ENCODE data around the gene ANKS1B.
A peak's percentile ranks its signal among the peaks of the same experiment; 100 is the strongest.
"Not testable (repeated sequence)": the region's sequence is repeated elsewhere in the genome, so short reads cannot be mapped to it uniquely, and the experiment has no call there.

The ANKS1B gene

GRCh38 chr12:99686142-99686541 is 298.6 kb downstream of the ANKS1B start:
- no peak for DNase-seq

DNA sequence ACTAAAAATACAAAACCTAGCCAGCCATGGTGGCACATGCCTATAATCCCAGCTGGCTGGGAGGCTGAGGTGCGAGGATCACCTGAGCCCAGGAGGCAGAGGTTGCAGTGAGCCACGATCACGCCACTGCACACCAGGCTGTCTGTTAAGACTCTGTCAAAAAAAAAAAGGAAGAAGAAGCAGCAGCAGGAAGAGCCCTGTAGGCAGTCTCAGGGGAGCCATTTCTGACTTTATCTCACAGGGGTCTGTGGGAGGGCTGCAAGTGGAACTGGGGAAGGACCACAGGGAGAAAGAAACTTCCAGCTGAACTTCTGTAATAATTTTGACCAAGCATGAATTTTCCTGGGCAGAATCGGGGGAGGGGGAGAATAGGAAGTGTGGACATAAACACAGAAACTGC is 304.5 kb downstream of the ANKS1B start:
- DNase-seq: no peak

GRCh38 chr12:99670635-99671034 is 314.1 kb downstream of the ANKS1B start:
- DNase-seq: no peak

GRCh38 chr12:99658671-99659349 is 325.9 kb downstream of the ANKS1B start:
- DNase-seq: no peak

GRCh38 chr12:99649551-99649950 is 335.2 kb downstream of the ANKS1B start:
- no peak for DNase-seq

DNA sequence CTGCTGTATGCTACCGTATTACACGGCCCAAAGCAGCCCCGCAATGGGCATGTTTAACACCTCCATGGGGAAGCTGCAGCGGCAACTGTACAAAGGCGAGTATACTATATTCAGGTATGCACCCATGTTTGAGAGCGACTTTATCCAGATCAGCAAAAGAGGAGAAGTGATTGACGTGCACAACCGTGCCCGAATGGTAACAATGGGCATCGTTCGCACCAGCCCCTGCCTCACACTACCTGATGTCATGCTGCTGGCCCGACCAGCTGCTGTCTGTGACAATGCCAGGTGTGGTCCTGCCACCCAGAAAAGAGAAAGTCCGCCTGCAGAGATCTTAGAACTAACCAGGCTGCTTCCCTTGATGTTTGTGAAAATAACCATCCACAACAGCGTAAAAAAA is 336.6 kb downstream of the ANKS1B start:
- DNase-seq: no peak

DNA sequence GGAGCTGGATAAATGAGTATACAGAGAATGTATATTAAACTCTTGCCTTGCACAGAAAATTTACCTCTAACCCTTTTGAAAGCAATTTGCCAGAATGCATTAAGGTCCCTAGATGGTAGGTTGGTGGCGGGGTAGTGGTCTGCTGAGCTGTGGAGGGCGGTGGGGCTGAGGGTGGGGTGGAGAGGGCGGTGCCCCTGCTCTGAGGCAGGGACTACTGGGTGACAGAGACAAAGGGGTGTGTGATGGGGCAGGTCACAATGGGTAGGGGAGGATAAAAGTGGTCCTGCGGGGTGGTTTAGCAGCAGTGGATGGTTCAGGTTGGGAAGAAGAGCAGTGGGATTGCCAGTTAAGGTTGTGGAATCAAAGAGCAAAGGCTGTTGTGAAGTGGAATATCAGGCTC is 337.3 kb downstream of the ANKS1B start, which contains the start of gene GARIN6:
Gene GARIN6 (plus strand): TSS at position 301 of the 400 bp plus-strand sequence. CDS start 422 bp downstream, outside the sequence.
- DNase-seq: no peak

DNA sequence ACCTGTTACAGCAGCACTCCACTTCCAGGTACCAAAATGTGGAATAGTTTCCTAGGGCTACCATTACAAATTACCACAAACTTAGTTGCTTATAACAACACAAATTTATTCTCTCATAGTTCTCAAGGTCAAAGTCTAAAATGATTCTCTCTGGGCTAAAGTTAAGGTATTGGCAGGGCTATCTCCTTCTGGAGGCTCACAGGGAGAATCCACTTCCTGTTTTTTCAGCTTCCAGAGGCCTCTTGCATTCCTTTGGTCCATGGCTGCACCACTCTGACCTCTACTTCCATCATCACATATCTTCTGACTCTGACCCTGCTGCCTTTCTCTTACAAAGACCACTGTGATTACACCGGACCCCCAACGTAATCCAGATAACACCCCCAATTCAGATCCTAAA is 340.1 kb downstream of the ANKS1B start:
- no peak for DNase-seq

GRCh38 chr12:99627459-99627858 is 357.3 kb downstream of the ANKS1B start:
- no peak for DNase-seq

DNA sequence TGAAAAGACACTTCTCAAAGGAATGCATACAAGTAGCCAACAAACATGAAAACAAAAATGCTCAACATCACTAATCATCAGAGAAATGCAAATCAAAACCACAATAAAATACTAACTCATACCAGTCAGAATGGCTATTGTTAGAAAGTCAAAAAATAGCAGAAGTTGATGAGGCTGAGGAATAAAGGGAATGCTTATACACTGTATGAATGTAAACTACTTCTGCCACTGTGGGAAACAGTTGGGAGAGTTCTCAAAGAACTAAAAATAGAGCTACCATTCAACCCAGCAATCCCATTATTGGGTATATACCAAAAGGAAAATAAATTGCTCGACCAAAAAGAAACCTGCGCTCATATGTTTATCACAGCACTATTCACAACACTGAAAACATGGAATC is 360.1 kb downstream of the ANKS1B start:
- DNase-seq: not testable (repeated sequence)

DNA sequence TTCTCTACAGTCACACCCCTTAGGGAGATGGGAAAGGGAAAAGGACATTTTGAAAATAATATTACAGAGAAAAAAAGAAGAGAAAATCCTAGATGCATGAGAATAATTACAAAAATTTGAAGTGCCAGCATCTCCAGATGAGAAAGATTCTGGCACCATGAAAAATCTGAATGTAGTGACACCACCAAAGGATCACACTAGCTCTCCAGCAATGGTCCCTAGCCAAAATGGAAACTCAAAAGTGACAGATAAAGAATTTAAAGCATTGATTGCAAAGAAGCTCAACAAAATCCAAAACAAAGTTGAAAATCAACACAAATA is 364.6 kb downstream of the ANKS1B start:
- no peak for DNase-seq

- DNase-seq: peak in 1 of 2 experiments; percentile 0
Measured at GRCh38 chr12:99619389-99620158, 365.2 kb downstream of the ANKS1B start.

GRCh38 chr12:99618657-99619056 is 366.1 kb downstream of the ANKS1B start:
- DNase-seq: no peak

- no peak for DNase-seq
Measured at GRCh38 chr12:99611599-99611998, 373.1 kb downstream of the ANKS1B start.

DNA sequence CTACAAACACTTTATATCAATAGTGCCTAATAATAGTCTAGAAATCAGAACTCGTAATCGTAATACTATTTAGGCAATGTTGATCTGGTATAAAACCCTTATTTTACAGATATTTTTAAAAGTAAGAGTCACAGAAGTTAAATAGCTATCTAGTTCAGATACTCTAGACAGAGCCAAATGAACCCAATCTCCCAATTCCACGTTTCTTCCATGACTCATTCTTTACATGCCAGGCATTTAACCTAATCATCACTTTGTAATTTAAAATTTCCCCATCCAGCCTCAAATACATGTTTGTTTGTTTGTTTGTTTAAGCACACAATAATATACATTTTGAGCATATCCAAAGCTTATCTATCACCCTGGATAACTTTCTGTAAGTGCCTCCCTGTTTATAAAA is 373.6 kb downstream of the ANKS1B start:
- no peak for DNase-seq

DNA sequence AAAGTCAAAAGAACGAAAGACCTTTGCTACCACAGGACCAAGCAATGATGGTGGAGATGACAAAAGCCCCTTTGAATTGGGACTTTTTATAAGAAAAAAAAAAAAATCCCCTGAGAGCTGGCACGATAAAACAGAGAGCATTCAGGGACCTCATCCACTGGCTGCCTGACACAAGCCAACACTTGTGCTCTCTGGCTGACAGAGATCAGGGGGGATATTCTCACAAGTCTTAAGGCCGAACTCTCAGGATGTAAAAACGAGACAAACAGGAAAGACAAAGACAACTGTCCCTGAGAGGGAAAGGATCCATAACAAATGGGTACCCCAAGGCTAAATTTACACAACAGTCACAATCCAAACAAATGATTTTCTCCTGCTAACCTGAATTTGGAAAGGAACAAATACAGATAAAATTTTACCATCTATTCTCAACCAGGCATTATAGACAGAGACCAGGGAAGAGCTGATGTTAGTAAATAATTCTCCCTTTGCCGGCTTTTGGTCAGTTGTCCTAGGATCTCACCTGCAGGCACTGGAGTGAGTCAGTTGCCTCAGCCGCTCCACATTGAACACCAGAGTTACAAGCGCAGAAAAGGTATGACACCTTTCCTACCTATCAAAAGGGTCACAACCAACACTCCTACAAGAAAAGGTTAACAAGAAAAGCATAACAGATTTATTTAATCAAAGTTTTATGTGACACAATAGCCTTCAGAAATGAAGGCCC is 375.1 kb downstream of the ANKS1B start:
- DNase-seq: no peak

DNA sequence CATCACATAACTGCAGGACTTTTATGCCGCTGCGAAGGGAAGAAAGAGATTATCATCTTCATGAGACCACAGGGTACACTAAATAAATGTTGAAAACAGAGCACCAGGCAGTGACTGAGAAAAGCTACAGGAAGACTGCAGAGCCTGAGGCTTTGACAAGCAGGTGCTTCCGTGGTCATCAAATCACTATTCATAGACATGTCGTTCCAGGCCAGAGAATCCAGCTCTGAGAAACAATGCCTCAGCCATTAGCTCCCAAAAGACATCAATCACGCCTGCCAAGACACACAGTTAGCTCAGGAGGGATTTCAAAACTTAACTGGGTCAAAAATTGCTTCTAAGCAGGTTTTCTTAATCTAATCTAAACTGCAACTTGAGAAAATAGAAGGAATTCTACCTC is 384.3 kb downstream of the ANKS1B start:
- no peak for DNase-seq

- DNase-seq: no peak
Measured at GRCh38 chr12:99598785-99599184, 386.0 kb downstream of the ANKS1B start.

- DNase-seq: no peak
Measured at GRCh38 chr12:99596762-99597161, 388.0 kb downstream of the ANKS1B start.

GRCh38 chr12:99577125-99577524 is 407.6 kb downstream of the ANKS1B start:
- not testable (repeated sequence) for DNase-seq

- DNase-seq: no peak
Measured at GRCh38 chr12:99573980-99574379, 410.8 kb downstream of the ANKS1B start.

DNA sequence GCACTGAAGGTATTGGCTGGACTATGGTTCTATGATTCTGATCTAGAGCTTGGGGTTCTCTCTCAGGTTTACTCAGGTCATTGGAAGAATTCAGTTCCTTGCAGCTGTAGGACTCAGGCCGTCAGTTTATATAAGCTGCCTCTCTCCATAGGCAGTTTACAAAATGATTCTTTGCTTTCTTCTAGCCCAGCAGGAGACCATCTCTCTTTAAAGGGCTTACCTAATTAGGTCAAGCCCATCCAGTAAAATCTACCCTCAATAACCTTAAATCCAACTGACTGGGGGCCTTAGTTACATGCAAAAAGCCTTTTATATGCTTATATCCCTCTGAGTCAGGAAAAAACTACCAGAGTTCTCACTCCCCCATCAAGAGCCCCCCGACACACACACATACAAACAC is 417.7 kb downstream of the ANKS1B start:
- no peak for DNase-seq

DNA sequence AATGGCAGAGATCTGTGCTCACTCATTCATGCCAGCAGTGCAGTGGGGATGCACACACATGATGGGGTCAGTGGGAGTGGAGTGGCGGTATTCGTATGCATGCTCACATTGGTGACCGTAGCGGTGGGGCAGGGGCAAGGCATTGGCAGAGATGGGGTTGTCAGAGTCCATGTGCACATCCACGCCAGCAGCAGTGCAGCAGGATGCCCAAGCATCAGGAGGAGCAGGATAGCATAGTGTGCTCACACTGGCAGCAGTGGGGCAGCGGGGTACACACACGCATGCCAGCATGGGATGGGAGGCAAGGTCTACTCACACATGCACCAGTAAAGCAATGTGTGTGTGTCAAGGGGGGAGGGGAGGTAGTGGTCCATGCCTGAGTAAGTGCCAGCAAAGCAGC is 426.6 kb downstream of the ANKS1B start:
- no peak for DNase-seq

- DNase-seq: no peak
Measured at GRCh38 chr12:99553461-99553860, 431.3 kb downstream of the ANKS1B start.
